ENCODE measurements around the gene PLA2G4F.

GRCh38 chr15:42185801-42186200 is 29.4 kb upstream of the PLA2G4F start:
- TF ChIP-seq CTCF (IDR thresholded peaks at IDR 0.05), result no peak
- TF ChIP-seq POLR2A (IDR thresholded peaks at IDR 0.05), result no peak
- TF ChIP-seq POLR2AphosphoS5 (IDR thresholded peaks at IDR 0.05), result no peak
